Loucy (cell line): ENCODE results near the gene ELMO2.

Source experiments
- EZH2phosphoT487 ChIP-seq: fragments of 200-600 bp; IDR thresholded peaks from 2 replicates; pipeline ENCODE4 v1.6.1; 2018; ENCODE audit warnings: antibody characterized with exemption, mild to moderate bottlenecking, moderate library complexity, borderline replicate concordance
- TF ChIP-seq, protein P1 (sequence below): fragments of 200-600 bp; sonication (generic); conservative IDR thresholded peaks from 2 replicates; pipeline ENCODE4 v1.5.1; 2014; ENCODE audit warnings: mild to moderate bottlenecking, antibody characterized with exemption, low read length

DNA sequence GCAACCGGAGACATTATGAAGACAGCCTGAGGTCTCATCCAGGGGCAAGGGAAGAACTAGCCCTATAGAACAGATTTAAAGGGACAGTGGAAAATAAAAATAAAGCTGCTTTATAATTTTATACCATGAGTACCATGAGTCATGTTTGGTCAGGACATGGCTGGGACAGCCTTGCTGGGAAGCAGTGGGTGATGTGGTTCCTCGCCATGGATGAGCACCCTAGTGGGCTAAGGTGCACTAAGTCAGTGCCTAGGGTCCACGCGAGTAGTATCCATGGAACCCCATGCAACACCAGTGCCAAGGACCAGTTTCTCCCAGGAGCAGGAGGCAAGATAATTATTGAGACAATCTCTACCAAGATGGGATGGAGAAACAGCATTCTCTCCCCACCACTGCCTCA lies 33.4 kb upstream of the ELMO2 start:
- TF ChIP-seq, protein P1, sequence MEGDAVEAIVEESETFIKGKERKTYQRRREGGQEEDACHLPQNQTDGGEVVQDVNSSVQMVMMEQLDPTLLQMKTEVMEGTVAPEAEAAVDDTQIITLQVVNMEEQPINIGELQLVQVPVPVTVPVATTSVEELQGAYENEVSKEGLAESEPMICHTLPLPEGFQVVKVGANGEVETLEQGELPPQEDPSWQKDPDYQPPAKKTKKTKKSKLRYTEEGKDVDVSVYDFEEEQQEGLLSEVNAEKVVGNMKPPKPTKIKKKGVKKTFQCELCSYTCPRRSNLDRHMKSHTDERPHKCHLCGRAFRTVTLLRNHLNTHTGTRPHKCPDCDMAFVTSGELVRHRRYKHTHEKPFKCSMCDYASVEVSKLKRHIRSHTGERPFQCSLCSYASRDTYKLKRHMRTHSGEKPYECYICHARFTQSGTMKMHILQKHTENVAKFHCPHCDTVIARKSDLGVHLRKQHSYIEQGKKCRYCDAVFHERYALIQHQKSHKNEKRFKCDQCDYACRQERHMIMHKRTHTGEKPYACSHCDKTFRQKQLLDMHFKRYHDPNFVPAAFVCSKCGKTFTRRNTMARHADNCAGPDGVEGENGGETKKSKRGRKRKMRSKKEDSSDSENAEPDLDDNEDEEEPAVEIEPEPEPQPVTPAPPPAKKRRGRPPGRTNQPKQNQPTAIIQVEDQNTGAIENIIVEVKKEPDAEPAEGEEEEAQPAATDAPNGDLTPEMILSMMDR: no peak
- no peak for TF ChIP-seq EZH2phosphoT487
